ENCODE results near the gene ZC3H12C.
"Not testable (repeated sequence)": the region's sequence is repeated elsewhere in the genome, so short reads cannot be mapped to it uniquely, and the experiment has no call there.

ZC3H12C gene

GRCh38 chr11:110199184-110199981 is 106.2 kb downstream of the ZC3H12C start:
- no peaks in the 10 kb centered on the region for H3K27me3 ChIP-seq (replicated peaks)
- H3K36me3 ChIP-seq (replicated peaks), result no peaks in the 10 kb centered on the region
- in situ Hi-C loops (cut with HindIII; ENCODE audit: low pct_ligation_motif_present, low sequenced_read_pairs), result no loop called here
- no peak for DNase-seq
- TF ChIP-seq CTCF (IDR thresholded peaks at IDR 0.05; ENCODE audit: low read depth, low read length, missing control alignments), result no peak
- H3K4me3 ChIP-seq (ENCODE audit: low read depth, low read length), result no peak overlapping the region
- H3K27ac ChIP-seq, result peak overlapping the region; percentile 13

GRCh38 chr11:110200241-110200640 is 107.0 kb downstream of the ZC3H12C start:
- H3K27ac ChIP-seq, result peak overlapping the region; percentile 37
- in situ Hi-C loops (cut with HindIII; ENCODE audit: low pct_ligation_motif_present, low sequenced_read_pairs), result no loop called here
- no peak overlapping the region for H3K4me3 ChIP-seq (ENCODE audit: low read depth, low read length)
- no peaks in the 10 kb centered on the region for H3K27me3 ChIP-seq (replicated peaks)
- no peaks in the 10 kb centered on the region for H3K36me3 ChIP-seq (replicated peaks)
- peak; percentile 54 for DNase-seq
- TF ChIP-seq CTCF (IDR thresholded peaks at IDR 0.05; ENCODE audit: low read depth, low read length, missing control alignments), result no peak

- in situ Hi-C loops (cut with HindIII; ENCODE audit: low pct_ligation_motif_present, low sequenced_read_pairs), result no loop called here
- DNase-seq, result no peak
- no peak for TF ChIP-seq CTCF (IDR thresholded peaks at IDR 0.05; ENCODE audit: low read depth, low read length, missing control alignments)
- Histone ChIP-seq H3K36me3 (replicated peaks) (no peaks in the 10 kb centered on the region), H3K4me3 (ENCODE audit: low read depth, low read length) (no peak overlapping the region), H3K27me3 (replicated peaks) (no peaks in the 10 kb centered on the region), H3K27ac (peak overlapping the region; percentile 37)
These were observed 107.6 kb downstream of the ZC3H12C start for GRCh38 chr11:110200836-110201235.

- Histone ChIP-seq H3K4me3 (ENCODE audit: low read depth, low read length) (no peak overlapping the region), H3K27ac (no peak overlapping the region), H3K36me3 (replicated peaks) (no peaks in the 10 kb centered on the region), H3K27me3 (replicated peaks) (no peaks in the 10 kb centered on the region)
- no peak for DNase-seq
- in situ Hi-C loops (cut with HindIII; ENCODE audit: low pct_ligation_motif_present, low sequenced_read_pairs), result no loop called here
- TF ChIP-seq CTCF (IDR thresholded peaks at IDR 0.05; ENCODE audit: low read depth, low read length, missing control alignments), result no peak
These were observed 113.9 kb downstream of the ZC3H12C start for GRCh38 chr11:110207123-110207522.

- in situ Hi-C loops (cut with HindIII; ENCODE audit: low pct_ligation_motif_present, low sequenced_read_pairs); H3K27me3 ChIP-seq (replicated peaks); H3K27ac ChIP-seq; DNase-seq; H3K36me3 ChIP-seq (replicated peaks): not testable (repeated sequence)
- peak overlapping the region; percentile 39 for H3K4me3 ChIP-seq (ENCODE audit: low read depth, low read length)
- peak; percentile 8 for TF ChIP-seq CTCF (IDR thresholded peaks at IDR 0.05; ENCODE audit: low read depth, low read length, missing control alignments)
These were observed 115.6 kb downstream of the ZC3H12C start for GRCh38 chr11:110208678-110209312.

GRCh38 chr11:110209313-110209694 is 116.1 kb downstream of the ZC3H12C start:
- in situ Hi-C loops (cut with HindIII; ENCODE audit: low pct_ligation_motif_present, low sequenced_read_pairs); H3K27me3 ChIP-seq (replicated peaks); H3K27ac ChIP-seq; H3K36me3 ChIP-seq (replicated peaks); DNase-seq: not testable (repeated sequence)
- H3K4me3 ChIP-seq (ENCODE audit: low read depth, low read length), result peak overlapping the region; percentile 31

Measured in brain microvascular endothelial cell (primary cell).